Esophagus squamous epithelium (tissue), 5 donors: ENCODE measurements around the gene NEDD4L. TPM values are rescaled to one million over a fixed set of nuclear protein-coding genes. Genes with fewer than 3 reads are reported as not detected.

Experiments used
- DNase-seq: peaks from one replicate; lab custom pipeline; 2025; lab: John Stamatoyannopoulos, UW
- H3K27ac ChIP-seq, 4 donors: fragments of 200-600 bp; sonication (generic); one replicate each; pipeline ENCODE4 v1.5.1; 2016 to 2019; ENCODE audit warnings: mild to moderate bottlenecking in 1 of 4
- H3K27me3 ChIP-seq, 4 donors: fragments of 200-600 bp; sonication (generic); 1 replicate in 3 of 4; 2 replicates in 1 of 4; pipeline versions ENCODE4 v1.5.1 to v1.6.0; 2017 to 2021; ENCODE audit warnings: antibody characterized with exemption in 1 of 4
- H3K36me3 ChIP-seq, 3 donors: fragments of 200-600 bp; sonication (generic); one replicate each; pipeline ENCODE4 v1.5.1; 2016 to 2019
- H3K4me1 ChIP-seq, 3 donors: fragments of 200-600 bp; sonication (generic); one replicate each; pipeline ENCODE4 v1.5.1; 2017 to 2019
- H3K4me3 ChIP-seq, 4 donors: fragments of 200-600 bp; sonication (generic); 1 replicate in 3 of 4; 2 replicates in 1 of 4; pipeline ENCODE4 v1.5.1; 2016 to 2019; ENCODE audit warnings: mild to moderate bottlenecking in 2 of 4, moderate library complexity in 1 of 4
- H3K9me3 ChIP-seq, 3 donors: fragments of 200-600 bp; sonication (generic); one replicate each; pipeline ENCODE4 v1.5.1; 2016 to 2019
- CTCF ChIP-seq, 6 experiments: fragments of 450-650 bp in 4 of 6; fragments of 200-600 bp in 2 of 6; sonication (generic) in 2 of 6; IDR thresholded peaks; one replicate each; pipeline ENCODE4 v1.5.1; 2016 to 2019; ENCODE audit warnings: antibody characterized with exemption in 6 of 6, mild to moderate bottlenecking in 4 of 6, moderate library complexity in 4 of 6
- POLR2A ChIP-seq, 4 donors: fragments of 450-650 bp; IDR thresholded peaks; one replicate each; pipeline ENCODE4 v1.6.1; 2017; ENCODE audit warnings: antibody characterized with exemption in 4 of 4, mild to moderate bottlenecking in 4 of 4, moderate library complexity in 3 of 4
- whole genome bisulfite sequencing, 2 donors: methylation state at CpG; one replicate each; pipeline ENCODE4 v1.1.5; 2018; 5-methylcytosine and 5-hydroxymethylcytosine counted together
- intact Hi-C: fragments of 100-400 bp; cut with DNase I; formaldehyde crosslinking; loops from one replicate; pipeline ENCODE4 v1.15.0; 2022
- total RNA-seq, 4 donors: library from RNA; depleted of rRNA; stranded (reverse); fragments of >200 nt; gene quantifications; one replicate each; pipeline ENCODE4 v1.1.0, GENCODE V29; 2016
- donor health status: DM: yes; HTN: yes; CAD: no.

The NEDD4L gene
- total RNA-seq, 4 donors from 2014 or later, result 17.0 to 27.6 (median 21.9) TPM

GRCh38 chr18:58087928-58088690 lies 44.1 kb downstream of the NEDD4L start:
- TF ChIP-seq POLR2A (IDR thresholded peaks at IDR 0.05) (no peak), CTCF (IDR thresholded peaks at IDR 0.05) (no peak)
- no peaks in the 10 kb centered on the region for H3K9me3 ChIP-seq
- H3K36me3 ChIP-seq, result no peaks in the 10 kb centered on the region
- intact Hi-C loops, result no loop called here
- H3K27me3 ChIP-seq, result peaks cover 0 to 7% (median 0%) of the 10 kb centered on the region in 4 donors
- H3K4me3 ChIP-seq, result no peak overlapping the region
- H3K4me1 ChIP-seq, result peaks cover 4 to 22% (median 6%) of the 10 kb centered on the region in 3 donors
- no peak overlapping the region for H3K27ac ChIP-seq
- no peak for DNase-seq
- WGBS, 2 donors, result 30 to 56% methylated on average over 4 of the region's 6 CpGs

- intact Hi-C loops, result no loop called here
- 91 to 95% methylated on average over 4 of the region's 4 CpGs for WGBS, 2 donors
Measured at GRCh38 chr18:58088691-58089065, 44.7 kb downstream of the NEDD4L start.

GRCh38 chr18:58091099-58091611 lies 47.1 kb downstream of the NEDD4L start:
- no peak overlapping the region for H3K27ac ChIP-seq
- intact Hi-C loops, result no loop called here
- WGBS, 2 donors, result 80 to 86% methylated on average over 1 to 2 of the region's 2 CpGs

More at GRCh38 chr18:58088691-58089065, 44.7 kb downstream of the NEDD4L start:
- TF ChIP-seq CTCF (IDR thresholded peaks at IDR 0.05) (no peak), POLR2A (IDR thresholded peaks at IDR 0.05) (no peak)
- no peak for DNase-seq
- Histone ChIP-seq H3K4me3 (no peak overlapping the region), H3K27me3 (peaks cover 0 to 7% (median 0%) of the 10 kb centered on the region in 4 donors), H3K27ac (no peak overlapping the region), H3K9me3 (no peaks in the 10 kb centered on the region), H3K4me1 (peaks cover 4 to 21% (median 6%) of the 10 kb centered on the region in 3 donors), H3K36me3 (no peaks in the 10 kb centered on the region)

GRCh38 chr18:58093311-58093803 lies 49.3 kb downstream of the NEDD4L start:
- H3K4me3 ChIP-seq, result no peak overlapping the region
- no peaks in the 10 kb centered on the region for H3K9me3 ChIP-seq
- H3K27me3 ChIP-seq, result no peaks in the 10 kb centered on the region
- DNase-seq, result no peak
- H3K27ac ChIP-seq, result no peak overlapping the region
- no peaks in the 10 kb centered on the region for H3K36me3 ChIP-seq
- H3K4me1 ChIP-seq, result peaks cover 3 to 11% (median 4%) of the 10 kb centered on the region in 3 donors
- intact Hi-C loops, result no loop called here
- TF ChIP-seq POLR2A (IDR thresholded peaks at IDR 0.05) (no peak), CTCF (IDR thresholded peaks at IDR 0.05) (no peak)
- WGBS, 2 donors, result 85 to 97% methylated on average over 7 of the region's 7 CpGs

More at GRCh38 chr18:58091099-58091611, 47.1 kb downstream of the NEDD4L start:
- Histone ChIP-seq H3K4me3 (no peak overlapping the region), H3K4me1 (peaks cover 4 to 18% (median 6%) of the 10 kb centered on the region in 3 donors), H3K36me3 (no peaks in the 10 kb centered on the region), H3K9me3 (no peaks in the 10 kb centered on the region), H3K27me3 (peaks cover 0 to 3% (median 0%) of the 10 kb centered on the region in 4 donors)
- no peak for DNase-seq
- TF ChIP-seq POLR2A (IDR thresholded peaks at IDR 0.05), result no peak
- no peak for TF ChIP-seq CTCF (IDR thresholded peaks at IDR 0.05)

GRCh38 chr18:58095222-58095621 lies 51.2 kb downstream of the NEDD4L start:
- Histone ChIP-seq H3K36me3 (no peaks in the 10 kb centered on the region), H3K27ac (no peak overlapping the region), H3K4me3 (no peak overlapping the region), H3K9me3 (no peaks in the 10 kb centered on the region), H3K27me3 (no peaks in the 10 kb centered on the region), H3K4me1 (peaks cover 3 to 11% (median 4%) of the 10 kb centered on the region in 3 donors)
- WGBS, 2 donors, result 67 to 82% methylated on average over 7 to 8 of the region's 8 CpGs
- TF ChIP-seq CTCF (IDR thresholded peaks at IDR 0.05) (no peak), POLR2A (IDR thresholded peaks at IDR 0.05) (no peak)
- intact Hi-C loops, result no loop called here
- DNase-seq, result no peak
